Fibroblast of lung (primary cell): ENCODE results near the gene CRADD. TPM values are rescaled to one million over a fixed set of nuclear protein-coding genes. Genes with fewer than 3 reads are reported as not detected.

Source experiments
- DNase-seq, 2 donors: peaks; one replicate each; pipeline versions ENCODE4 v3.0.0 to v3.0.0-alpha.2; 2010; ENCODE audit warnings: low read depth in 2 of 2
- H2AFZ ChIP-seq: 2 replicates; pipeline ENCODE4 v1.5.1; 2012; ENCODE audit warnings: low read length, control low read depth, inconsistent platforms
- H3K27ac ChIP-seq: 2 replicates; pipeline ENCODE4 v1.5.1; 2011; ENCODE audit warnings: low read length, control low read depth; ENCODE audit not compliant: insufficient read depth
- H3K27me3 ChIP-seq: 2 replicates; pipeline ENCODE4 v1.5.1; 2011; ENCODE audit warnings: mild to moderate bottlenecking, low read length; ENCODE audit not compliant: control insufficient read depth, insufficient read depth
- H3K36me3 ChIP-seq: 2 replicates; pipeline ENCODE4 v1.5.1; 2011; ENCODE audit warnings: low read length; ENCODE audit not compliant: control insufficient read depth, insufficient read depth
- H3K4me1 ChIP-seq: 2 replicates; pipeline ENCODE4 v1.5.1; 2011; ENCODE audit warnings: low read length; ENCODE audit not compliant: control insufficient read depth, insufficient read depth; ENCODE audit errors: extremely low read depth
- H3K4me2 ChIP-seq: 2 replicates; pipeline ENCODE4 v1.5.1; 2011; ENCODE audit warnings: low read length, control low read depth; ENCODE audit not compliant: insufficient read depth; ENCODE audit errors: extremely low read depth
- H3K4me3 ChIP-seq, 4 experiments: fragments of 200-600 bp in 1 of 4; sonication (generic) in 1 of 4; replicated peaks in 1 of 4; 2 replicates each; pipeline ENCODE4 v1.5.1; 2011 to 2016; ENCODE audit warnings: low read length in 4 of 4, low read depth in 3 of 4, mild to moderate bottlenecking in 3 of 4, control low read depth in 2 of 4, inconsistent platforms in 1 of 4, mixed read lengths in 1 of 4; ENCODE audit not compliant: insufficient read depth in 1 of 4; ENCODE audit errors: control extremely low read depth in 1 of 4
- H3K79me2 ChIP-seq: 2 replicates; pipeline ENCODE4 v1.5.1; 2012; ENCODE audit warnings: mild to moderate bottlenecking, low read length, inconsistent platforms; ENCODE audit not compliant: control insufficient read depth, insufficient read depth
- H3K9ac ChIP-seq: 2 replicates; pipeline ENCODE4 v1.5.1; 2011; ENCODE audit warnings: mild to moderate bottlenecking, low read length, control low read depth; ENCODE audit not compliant: insufficient read depth
- H3K9me3 ChIP-seq: 2 replicates; pipeline ENCODE4 v1.5.1; 2012; ENCODE audit warnings: low read depth, low read length; ENCODE audit not compliant: control insufficient read depth, insufficient read depth
- H4K20me1 ChIP-seq: 2 replicates; pipeline ENCODE4 v1.5.1; 2011; ENCODE audit warnings: low read length; ENCODE audit not compliant: control insufficient read depth, insufficient read depth; ENCODE audit errors: extremely low read depth
- EZH2 ChIP-seq: IDR thresholded peaks from 2 replicates; pipeline ENCODE4 v1.5.1; 2012; ENCODE audit warnings: low read length, control low read depth, mild to moderate bottlenecking; ENCODE audit errors: missing control alignments
- polyA plus RNA-seq, 2 donors: library from polyadenylated mRNA; depleted of rRNA in 1 of 2; stranded (reverse) in 1 of 2; unstranded in 1 of 2; fragments of >200 nt; gene quantifications; 2 replicates each; pipeline ENCODE4 v1.2.1, GENCODE V29; 2011 to 2012; ENCODE audit warnings: missing spikeins in 1 of 2
- total RNA-seq: library from RNA; depleted of rRNA; stranded (reverse); fragments of >200 nt; gene quantifications from 2 replicates; pipeline ENCODE4 v1.2.1, GENCODE V29; 2014
- TF ChIP-seq, protein P1 (sequence below), 2 donors: IDR thresholded peaks in 1 of 2; conservative IDR thresholded peaks in 1 of 2; 1 replicate in 1 of 2; 2 replicates in 1 of 2; pipeline ENCODE4 v1.5.1; 2011 to 2012; ENCODE audit warnings: low read length in 2 of 2, control low read depth in 1 of 2, inconsistent platforms in 1 of 2, low read depth in 1 of 2, mild to moderate bottlenecking in 1 of 2

Gene CRADD
- total and polyA plus RNA-seq, 2 donors (not counting 1 experiment from before 2014, with no cell fraction given): 13.5 to 21.1 TPM

DNA sequence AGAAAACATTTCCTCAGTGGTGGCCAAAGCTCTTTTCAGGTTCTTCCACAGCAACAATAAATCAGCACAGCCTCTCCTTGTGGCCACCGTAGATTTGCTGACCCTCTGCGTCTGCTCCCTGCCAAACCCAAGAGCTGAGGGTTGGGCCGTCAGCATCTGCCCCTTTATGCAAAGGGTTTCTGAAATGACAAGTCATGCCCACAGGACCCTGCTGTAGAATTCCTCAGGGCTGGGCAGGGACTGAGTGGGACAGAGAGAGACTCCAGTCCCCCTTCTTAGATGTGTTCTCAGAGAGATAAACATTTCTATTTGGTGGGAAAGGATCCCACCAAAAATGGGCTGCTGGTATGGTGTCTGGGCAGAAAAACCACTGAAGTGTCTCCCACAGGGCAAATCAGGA, 238.2 kb downstream of the CRADD start:
- no peak for TF ChIP-seq EZH2
- TF ChIP-seq, protein P1, sequence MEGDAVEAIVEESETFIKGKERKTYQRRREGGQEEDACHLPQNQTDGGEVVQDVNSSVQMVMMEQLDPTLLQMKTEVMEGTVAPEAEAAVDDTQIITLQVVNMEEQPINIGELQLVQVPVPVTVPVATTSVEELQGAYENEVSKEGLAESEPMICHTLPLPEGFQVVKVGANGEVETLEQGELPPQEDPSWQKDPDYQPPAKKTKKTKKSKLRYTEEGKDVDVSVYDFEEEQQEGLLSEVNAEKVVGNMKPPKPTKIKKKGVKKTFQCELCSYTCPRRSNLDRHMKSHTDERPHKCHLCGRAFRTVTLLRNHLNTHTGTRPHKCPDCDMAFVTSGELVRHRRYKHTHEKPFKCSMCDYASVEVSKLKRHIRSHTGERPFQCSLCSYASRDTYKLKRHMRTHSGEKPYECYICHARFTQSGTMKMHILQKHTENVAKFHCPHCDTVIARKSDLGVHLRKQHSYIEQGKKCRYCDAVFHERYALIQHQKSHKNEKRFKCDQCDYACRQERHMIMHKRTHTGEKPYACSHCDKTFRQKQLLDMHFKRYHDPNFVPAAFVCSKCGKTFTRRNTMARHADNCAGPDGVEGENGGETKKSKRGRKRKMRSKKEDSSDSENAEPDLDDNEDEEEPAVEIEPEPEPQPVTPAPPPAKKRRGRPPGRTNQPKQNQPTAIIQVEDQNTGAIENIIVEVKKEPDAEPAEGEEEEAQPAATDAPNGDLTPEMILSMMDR (conservative IDR thresholded peaks at IDR 0.05 in 1 of 2, IDR thresholded peaks at IDR 0.05 in 1 of 2; ENCODE audit: low read depth in 1 of 2, low read length in 2 of 2): no peak
- H3K9ac ChIP-seq: no peak overlapping the region
- no peaks in the 10 kb centered on the region for H3K9me3 ChIP-seq
- no peak overlapping the region for H3K4me2 ChIP-seq
- no peaks in the 10 kb centered on the region for H4K20me1 ChIP-seq
- H3K4me1 ChIP-seq: peaks cover 13% of the 10 kb centered on the region
- H3K4me3 ChIP-seq: no peak overlapping the region
- no peak overlapping the region for H3K27ac ChIP-seq
- H2AFZ ChIP-seq: no peak overlapping the region
- H3K36me3 ChIP-seq: no peaks in the 10 kb centered on the region
- no peaks in the 10 kb centered on the region for H3K79me2 ChIP-seq
- H3K27me3 ChIP-seq: no peaks in the 10 kb centered on the region
- no peak for DNase-seq

DNA sequence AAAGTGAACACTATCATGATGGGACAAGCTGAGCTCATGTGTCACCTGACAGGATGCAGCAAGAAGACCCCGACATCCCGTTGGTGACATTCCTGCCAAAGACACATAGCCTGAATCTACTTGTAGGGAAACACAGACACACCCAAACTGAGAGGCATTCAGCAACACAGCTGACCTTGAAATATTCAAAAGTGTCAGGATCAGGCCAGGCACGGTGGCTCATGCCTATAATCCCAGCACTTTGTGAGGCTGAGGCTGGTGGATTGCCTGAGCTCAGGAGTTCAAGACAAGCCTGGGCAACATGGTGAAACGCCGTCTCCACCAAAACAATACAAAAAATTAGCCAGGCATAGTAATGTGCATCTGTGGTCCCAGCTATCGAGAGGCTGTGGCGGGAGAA, 239.2 kb downstream of the CRADD start:
- no peaks in the 10 kb centered on the region for H3K9me3 ChIP-seq
- no peak for TF ChIP-seq EZH2
- TF ChIP-seq, protein P1 (conservative IDR thresholded peaks at IDR 0.05 in 1 of 2, IDR thresholded peaks at IDR 0.05 in 1 of 2; ENCODE audit: low read depth in 1 of 2, low read length in 2 of 2): no peak
- no peak for DNase-seq
- H3K27ac ChIP-seq: no peak overlapping the region
- H3K4me3 ChIP-seq: no peak overlapping the region
- H4K20me1 ChIP-seq: no peaks in the 10 kb centered on the region
- H3K4me1 ChIP-seq: peaks cover 13% of the 10 kb centered on the region
- H3K36me3 ChIP-seq: no peaks in the 10 kb centered on the region
- H2AFZ ChIP-seq: no peak overlapping the region
- no peaks in the 10 kb centered on the region for H3K79me2 ChIP-seq
- H3K4me2 ChIP-seq: no peak overlapping the region
- H3K9ac ChIP-seq: no peak overlapping the region
- no peaks in the 10 kb centered on the region for H3K27me3 ChIP-seq

- no peaks in the 10 kb centered on the region for H3K36me3 ChIP-seq
- H3K27ac ChIP-seq: peak overlapping the region; percentile 57
- TF ChIP-seq, protein P1 (conservative IDR thresholded peaks at IDR 0.05 in 1 of 2, IDR thresholded peaks at IDR 0.05 in 1 of 2; ENCODE audit: low read depth in 1 of 2, low read length in 2 of 2): no peak
- no peak for TF ChIP-seq EZH2
- no peaks in the 10 kb centered on the region for H4K20me1 ChIP-seq
- H3K4me1 ChIP-seq: peaks cover 12% of the 10 kb centered on the region
- H3K4me2 ChIP-seq: no peak overlapping the region
- H3K4me3 ChIP-seq: no peak overlapping the region
- H3K79me2 ChIP-seq: no peaks in the 10 kb centered on the region
- no peaks in the 10 kb centered on the region for H3K27me3 ChIP-seq
- DNase-seq: peak; percentile 9 to 74
- H3K9ac ChIP-seq: no peak overlapping the region
- H2AFZ ChIP-seq: no peak overlapping the region
- H3K9me3 ChIP-seq: no peaks in the 10 kb centered on the region
Measured at GRCh38 chr12:93918262-93918661, 241.1 kb downstream of the CRADD start.
